Colonic mucosa (tissue), 4 donors: Measurements from ENCODE around the gene CRELD2. TPM values are rescaled to one million over a fixed set of nuclear protein-coding genes. Genes with fewer than 3 reads are reported as not detected.

ENCODE experiments used
- DNase-seq: peaks from one replicate; pipeline ENCODE4 v3.0.0-alpha.2; 2020
- H3K27ac ChIP-seq: fragments of 200-600 bp; one replicate; pipeline ENCODE4 v1.8.0; 2021
- H3K27me3 ChIP-seq: fragments of 200-600 bp; one replicate; pipeline ENCODE4 v1.8.0; 2021
- H3K36me3 ChIP-seq: fragments of 200-600 bp; one replicate; pipeline ENCODE4 v1.8.0; 2021
- H3K4me1 ChIP-seq: fragments of 200-600 bp; one replicate; pipeline ENCODE4 v1.8.0; 2021; ENCODE audit warnings: mild to moderate bottlenecking
- H3K4me3 ChIP-seq: fragments of 200-600 bp; one replicate; pipeline ENCODE4 v1.8.0; 2021
- H3K9ac ChIP-seq, 2 donors: one replicate each; pipeline ENCODE4 v1.7.0; 2013; ENCODE audit warnings: control low read depth in 2 of 2, low read depth in 2 of 2, low read length in 2 of 2
- H3K9me3 ChIP-seq: fragments of 200-600 bp; one replicate; pipeline ENCODE4 v1.8.0; 2021
- intact Hi-C: fragments of 100-400 bp; cut with DNase I; formaldehyde crosslinking; loops from one replicate; pipeline ENCODE4 v1.14.1; 2022
- microRNA-seq: library from miRNA; unstranded; fragments of <30 nt; microRNA quantifications from one replicate; pipeline ENCODE4, GENCODE V29; 2019
- total RNA-seq, 2 donors: library from RNA; stranded (reverse); fragmentation: NEBNext Ultra II Directional in 1 of 2; extraction: Animal tissue kit (Norgen Biotek cat#: 25700) in 1 of 2; gene quantifications; one replicate each; pipeline ENCODE4 v1.2.1, GENCODE V29; 2021
- TF ChIP-seq, protein P1 (sequence below): fragments of 200-600 bp; IDR thresholded peaks from one replicate; pipeline ENCODE4 v1.8.0; 2022; ENCODE audit warnings: antibody characterized with exemption, mild to moderate bottlenecking
- donor health status: healthy.
- donor health status: DM: no; HTN: no; CAD: no.
- donor health status: DM: no; HTN: no; CAD: no.

CRELD2 gene
- total RNA-seq, 2 donors from 2014 or later: 43.6 to 133 TPM

DNA sequence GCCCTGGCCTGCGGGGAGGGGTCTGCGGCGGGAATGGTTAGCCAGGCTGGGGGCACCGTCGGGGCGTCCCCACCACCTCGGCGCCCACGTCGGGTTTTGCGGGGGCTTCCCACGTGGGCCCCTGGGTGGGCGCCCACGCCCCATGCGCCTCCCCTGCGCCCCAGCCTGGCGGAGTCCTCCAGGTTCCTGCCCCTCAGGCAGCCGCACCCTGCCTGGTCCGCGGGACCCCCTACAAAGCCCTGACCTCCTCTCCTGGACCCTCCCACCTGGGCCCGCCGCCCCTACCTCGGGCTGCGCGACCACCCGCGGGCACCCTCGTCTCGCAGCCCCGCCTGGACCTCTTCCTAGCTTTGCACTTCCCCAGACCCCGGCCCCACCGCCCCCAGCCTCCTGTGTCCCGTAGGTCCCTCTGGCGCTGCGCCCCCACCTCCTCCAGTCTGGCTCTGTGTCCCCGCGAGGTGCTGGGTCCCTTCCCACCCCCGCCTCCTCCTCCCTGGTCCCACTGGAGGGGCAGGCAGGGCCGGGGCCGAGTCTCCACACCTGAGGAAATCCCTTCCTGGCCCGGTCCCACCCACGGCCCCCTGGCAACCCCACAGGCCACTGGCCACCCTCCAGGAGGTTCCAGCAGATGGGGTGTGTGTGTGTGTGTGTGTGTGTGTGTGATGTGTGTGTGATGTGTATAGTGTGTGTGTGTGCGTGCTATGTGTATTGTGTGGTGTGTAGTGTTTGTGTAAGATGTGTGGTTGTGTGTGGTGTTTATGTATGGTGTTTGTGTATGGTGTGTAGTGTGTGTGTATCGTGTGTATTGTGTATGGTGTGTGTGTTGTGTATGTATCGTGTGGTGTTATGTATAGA is 54.0 kb downstream of the CRELD2 start:
- DNase-seq: peak; percentile 29
- TF ChIP-seq, protein P1, sequence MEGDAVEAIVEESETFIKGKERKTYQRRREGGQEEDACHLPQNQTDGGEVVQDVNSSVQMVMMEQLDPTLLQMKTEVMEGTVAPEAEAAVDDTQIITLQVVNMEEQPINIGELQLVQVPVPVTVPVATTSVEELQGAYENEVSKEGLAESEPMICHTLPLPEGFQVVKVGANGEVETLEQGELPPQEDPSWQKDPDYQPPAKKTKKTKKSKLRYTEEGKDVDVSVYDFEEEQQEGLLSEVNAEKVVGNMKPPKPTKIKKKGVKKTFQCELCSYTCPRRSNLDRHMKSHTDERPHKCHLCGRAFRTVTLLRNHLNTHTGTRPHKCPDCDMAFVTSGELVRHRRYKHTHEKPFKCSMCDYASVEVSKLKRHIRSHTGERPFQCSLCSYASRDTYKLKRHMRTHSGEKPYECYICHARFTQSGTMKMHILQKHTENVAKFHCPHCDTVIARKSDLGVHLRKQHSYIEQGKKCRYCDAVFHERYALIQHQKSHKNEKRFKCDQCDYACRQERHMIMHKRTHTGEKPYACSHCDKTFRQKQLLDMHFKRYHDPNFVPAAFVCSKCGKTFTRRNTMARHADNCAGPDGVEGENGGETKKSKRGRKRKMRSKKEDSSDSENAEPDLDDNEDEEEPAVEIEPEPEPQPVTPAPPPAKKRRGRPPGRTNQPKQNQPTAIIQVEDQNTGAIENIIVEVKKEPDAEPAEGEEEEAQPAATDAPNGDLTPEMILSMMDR: no peak
- intact Hi-C loops: no loop called here
- Histone ChIP-seq H3K4me1 (peaks cover 12% of the 10 kb centered on the region), H3K9me3 (no peaks in the 10 kb centered on the region), H3K9ac (peak overlapping the region in 1 of 2 donors; percentile 67), H3K36me3 (no peaks in the 10 kb centered on the region), H3K4me3 (no peak overlapping the region), H3K27ac (no peak overlapping the region), H3K27me3 (no peaks in the 10 kb centered on the region)

DNA sequence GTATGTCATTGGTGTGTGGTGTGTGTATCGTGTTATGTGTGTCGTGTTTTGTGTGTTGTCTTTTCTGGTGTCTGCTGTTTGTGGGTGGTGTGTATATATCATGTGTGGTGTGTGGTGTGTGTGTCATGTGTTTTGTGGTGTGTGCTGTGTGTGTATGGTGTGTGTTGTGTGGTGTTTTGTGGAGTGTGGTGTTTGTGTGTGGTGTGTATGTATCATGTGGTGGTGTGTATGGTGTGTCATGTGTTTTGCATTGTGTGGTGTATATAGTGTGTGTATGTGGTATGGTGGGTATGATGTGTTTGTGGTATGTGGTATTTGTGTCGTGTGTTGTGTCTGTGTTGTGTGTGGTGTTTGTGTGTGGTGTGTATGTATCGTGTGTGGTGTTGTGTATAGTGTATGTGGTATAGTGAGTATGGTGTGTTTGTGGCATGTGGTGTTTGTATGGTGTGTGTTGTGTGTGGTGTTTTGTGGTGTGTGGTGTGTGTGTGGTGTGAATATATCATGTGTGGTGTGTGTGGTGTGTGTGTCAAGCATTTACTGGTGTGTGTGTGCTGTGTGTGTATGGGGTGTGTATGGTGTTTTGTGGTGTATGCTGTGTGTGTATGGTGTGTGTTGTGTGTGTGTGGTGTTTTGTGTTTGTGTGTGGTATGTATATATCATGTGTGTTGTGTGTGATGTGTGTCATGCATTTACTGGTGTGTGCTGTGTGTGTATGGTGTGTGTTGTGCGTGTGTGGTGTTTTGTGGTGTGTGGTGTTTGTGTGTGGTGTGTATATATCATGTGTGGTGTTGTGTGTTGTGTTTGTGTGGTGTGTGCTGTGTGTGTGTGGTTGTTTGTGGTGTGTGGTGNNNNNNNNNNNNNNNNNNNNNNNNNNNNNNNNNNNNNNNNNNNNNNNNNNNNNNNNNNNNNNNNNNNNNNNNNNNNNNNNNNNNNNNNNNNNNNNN is 54.9 kb downstream of the CRELD2 start:
- Histone ChIP-seq H3K9me3 (no peaks in the 10 kb centered on the region), H3K27me3 (no peaks in the 10 kb centered on the region), H3K36me3 (no peaks in the 10 kb centered on the region), H3K4me1 (peaks cover 12% of the 10 kb centered on the region), H3K4me3 (no peak overlapping the region), H3K27ac (no peak overlapping the region), H3K9ac (no peak overlapping the region)
- TF ChIP-seq, protein P1: no peak
- intact Hi-C loops: no loop called here
- DNase-seq: no peak

DNA sequence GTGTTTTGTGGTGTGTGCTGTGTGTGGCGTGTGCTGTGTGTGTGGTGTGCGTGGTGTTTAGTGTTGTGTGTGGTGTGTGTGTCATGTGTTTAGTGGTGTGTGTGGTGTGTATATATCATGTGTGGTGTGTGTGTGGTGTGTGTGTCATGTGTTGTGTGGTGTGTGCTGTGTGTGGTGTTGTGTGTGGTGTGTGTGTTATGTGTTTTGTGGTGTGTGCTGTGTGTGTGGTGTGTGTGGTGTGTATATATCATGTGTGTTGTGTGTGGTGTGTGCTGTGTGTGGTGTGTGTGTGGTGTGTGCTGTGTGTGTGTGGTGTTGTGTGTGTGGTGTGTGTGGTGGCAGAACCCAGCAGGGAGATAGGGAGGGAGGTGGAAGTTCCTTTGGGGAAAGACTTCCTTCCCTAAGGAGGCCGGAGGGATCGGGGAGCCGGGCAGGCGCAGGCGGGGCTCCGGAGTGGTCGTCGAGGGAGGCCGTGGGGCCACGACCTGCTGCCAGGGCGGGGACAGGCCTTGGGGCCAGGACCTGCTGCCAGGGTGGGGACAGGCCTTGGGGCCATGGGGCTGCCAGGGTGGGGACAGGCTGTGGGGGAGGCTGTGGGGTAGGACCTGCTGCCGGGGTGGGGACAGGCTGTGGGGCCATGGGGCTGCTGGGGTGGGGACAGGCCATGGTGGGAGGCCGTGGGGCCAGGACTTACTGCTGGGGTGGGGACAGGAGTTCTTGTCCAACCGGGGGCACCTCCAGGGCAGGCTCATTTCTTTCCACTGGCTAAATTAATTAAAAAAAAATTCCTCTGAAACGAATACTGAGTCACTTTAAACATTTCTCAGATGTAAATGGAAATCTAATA is 57.3 kb downstream of the CRELD2 start:
- Histone ChIP-seq H3K9me3 (no peaks in the 10 kb centered on the region), H3K27me3 (no peaks in the 10 kb centered on the region), H3K9ac (peak overlapping the region in 1 of 2 donors; percentile 35), H3K4me3 (no peak overlapping the region), H3K4me1 (peaks cover 4% of the 10 kb centered on the region), H3K27ac (peak overlapping the region; percentile 41), H3K36me3 (no peaks in the 10 kb centered on the region)
- DNase-seq: peak; percentile 47
- intact Hi-C loops: no loop called here
- TF ChIP-seq, protein P1: no peak

DNA sequence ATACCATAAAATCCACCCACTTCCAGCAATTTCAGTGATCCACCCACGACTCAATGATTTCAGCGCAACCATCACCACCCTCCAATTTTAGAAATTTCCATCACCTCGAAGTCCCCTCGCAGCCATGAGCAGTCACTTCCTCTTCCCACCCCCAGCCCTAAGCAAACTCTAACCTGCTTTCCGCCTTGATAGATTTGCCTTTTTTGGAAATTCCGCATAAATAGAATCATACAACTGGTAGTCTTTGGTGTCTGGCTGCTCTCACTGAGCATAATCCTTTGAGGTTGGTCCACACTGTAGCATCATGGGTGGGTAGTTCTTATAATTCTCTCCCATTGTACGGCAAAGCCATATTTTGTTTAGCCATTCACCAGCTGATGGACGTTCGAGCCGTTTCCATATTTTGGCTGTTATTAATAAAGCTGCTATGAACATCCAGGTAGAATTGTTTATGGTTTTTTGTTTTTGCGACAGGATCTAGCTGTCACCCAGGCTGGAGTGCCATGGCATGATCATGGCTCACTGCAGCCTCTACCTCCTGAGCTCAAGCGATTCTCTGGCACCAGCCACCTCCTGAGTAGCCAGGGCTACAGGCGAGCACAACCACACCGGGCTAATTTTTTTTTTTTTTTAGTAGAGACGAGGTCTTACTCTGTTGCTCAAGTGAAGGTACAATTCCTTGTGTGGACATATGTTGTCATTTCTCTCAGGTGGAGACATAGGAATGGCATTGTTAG is 58.2 kb downstream of the CRELD2 start:
- Histone ChIP-seq H3K9ac (no peak overlapping the region), H3K27me3 (no peaks in the 10 kb centered on the region), H3K27ac (peak overlapping the region; percentile 10), H3K36me3 (no peaks in the 10 kb centered on the region), H3K9me3 (no peaks in the 10 kb centered on the region), H3K4me3 (no peak overlapping the region), H3K4me1 (peaks cover 4% of the 10 kb centered on the region)
- DNase-seq: no peak
- TF ChIP-seq, protein P1: no peak
- intact Hi-C loops: no loop called here

Small RNA genes lying within 50 kb of the gene (microRNA-seq; reads per million reads assigned to microRNA genes)
- gene MIR6821: 1.7 reads per million

Other genes starting within 250 kb of the CRELD2 start
- 10 to 100 TPM; 32.7 to 37.7 TPM for gene BRD1, start 90.8 kb upstream of the CRELD2 start, total RNA-seq
- 10 to 100 TPM; 16.2 to 19.9 TPM for gene ZBED4, start 64.8 kb upstream of the CRELD2 start, total RNA-seq
- gene ALG12, start 196 bp upstream of the CRELD2 start, total RNA-seq: 10 to 100 TPM; 17.8 to 43.5 TPM
- 10 to 100 TPM; 65.6 to 74.4 TPM for gene PIM3, start 42.1 kb downstream of the CRELD2 start, total RNA-seq
- gene IL17REL, start 94.1 kb downstream of the CRELD2 start, total RNA-seq: under 1 TPM; 0.11 to 0.22 TPM
- gene TTLL8, start 139.7 kb downstream of the CRELD2 start, total RNA-seq: not detected
- not detected for gene MLC1, start 166.8 kb downstream of the CRELD2 start, total RNA-seq
- gene MOV10L1, start 171.4 kb downstream of the CRELD2 start, total RNA-seq: under 1 TPM; 0.27 to 0.50 TPM